ENCODE data around the gene TTC13. TPM values are rescaled to one million over a fixed set of nuclear protein-coding genes. Genes with fewer than 3 reads are reported as not detected.

Gene TTC13
- total RNA-seq, 1 donor from 2014 or later = 19.5 TPM

DNA sequence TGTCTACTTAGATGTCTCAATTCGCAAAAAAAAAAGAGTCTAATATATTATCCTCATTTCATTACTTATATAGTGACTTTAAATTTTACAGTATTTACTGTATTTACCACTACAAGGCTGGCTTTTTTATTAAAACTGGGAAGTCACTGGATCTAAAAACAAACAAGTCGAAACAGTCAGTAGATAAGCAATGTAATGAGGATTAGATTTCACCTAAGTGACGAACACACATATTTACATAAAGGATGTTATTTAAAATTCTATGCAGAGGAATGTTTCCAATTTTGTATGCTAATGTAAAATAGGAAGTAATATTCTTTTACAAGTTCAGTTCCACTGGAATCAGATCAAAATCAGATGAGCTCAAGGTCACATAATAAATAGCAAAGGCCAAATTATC lies 28.3 kb downstream of the TTC13 start:
- H3K4me3 Mint-ChIP-seq (ENCODE audit: unreplicated experiment) = no peak overlapping the region
- no peaks in the 10 kb centered on the region for H3K27me3 Mint-ChIP-seq (ENCODE audit: unreplicated experiment)
- no peak for DNase-seq (ENCODE audit: extremely low spot score, unreplicated experiment)
- H3K9me3 Mint-ChIP-seq (ENCODE audit: unreplicated experiment) = no peaks in the 10 kb centered on the region
- no peak for TF ChIP-seq CTCF (IDR thresholded peaks at IDR 0.05)
- peaks cover 19% of the 10 kb centered on the region for H3K36me3 Mint-ChIP-seq (ENCODE audit: unreplicated experiment)
- no peak overlapping the region for H3K27ac Mint-ChIP-seq (ENCODE audit: unreplicated experiment)
- no peaks in the 10 kb centered on the region for H3K4me1 Mint-ChIP-seq (ENCODE audit: unreplicated experiment)

DNA sequence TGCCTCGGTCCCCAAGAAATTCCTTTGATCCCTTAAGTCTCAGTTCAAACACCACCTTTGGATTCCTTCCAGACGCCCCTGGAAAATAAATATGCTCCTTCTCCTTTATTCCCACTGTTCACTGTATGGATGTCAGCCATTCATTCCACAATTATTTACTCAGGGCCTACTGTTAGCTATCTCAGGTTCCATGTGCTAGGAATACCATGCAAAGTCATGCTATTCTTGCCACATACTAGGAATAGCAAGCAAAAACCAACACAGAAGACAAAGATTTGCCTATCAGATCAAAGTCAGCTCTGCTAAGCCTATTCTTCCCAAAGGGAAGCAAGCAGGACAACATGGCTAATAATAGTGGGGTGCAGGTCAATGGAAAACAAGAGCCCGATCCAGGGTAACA lies 29.8 kb downstream of the TTC13 start:
- Mint-ChIP-seq H3K27ac (ENCODE audit: unreplicated experiment) (no peak overlapping the region), H3K9me3 (ENCODE audit: unreplicated experiment) (no peaks in the 10 kb centered on the region), H3K4me3 (ENCODE audit: unreplicated experiment) (no peak overlapping the region), H3K27me3 (ENCODE audit: unreplicated experiment) (no peaks in the 10 kb centered on the region), H3K36me3 (ENCODE audit: unreplicated experiment) (peaks cover 14% of the 10 kb centered on the region), H3K4me1 (ENCODE audit: unreplicated experiment) (no peaks in the 10 kb centered on the region)
- TF ChIP-seq CTCF (IDR thresholded peaks at IDR 0.05) = no peak
- DNase-seq (ENCODE audit: extremely low spot score, unreplicated experiment) = no peak

GRCh38 chr1:230948301-230948700 lies 30.4 kb downstream of the TTC13 start:
- TF ChIP-seq CTCF (IDR thresholded peaks at IDR 0.05) = no peak
- H3K9me3 Mint-ChIP-seq (ENCODE audit: unreplicated experiment) = no peaks in the 10 kb centered on the region
- DNase-seq (ENCODE audit: extremely low spot score, unreplicated experiment) = no peak
- H3K27me3 Mint-ChIP-seq (ENCODE audit: unreplicated experiment) = no peaks in the 10 kb centered on the region
- H3K27ac Mint-ChIP-seq (ENCODE audit: unreplicated experiment) = no peak overlapping the region
- H3K36me3 Mint-ChIP-seq (ENCODE audit: unreplicated experiment) = peaks cover 14% of the 10 kb centered on the region
- H3K4me3 Mint-ChIP-seq (ENCODE audit: unreplicated experiment) = no peak overlapping the region
- no peaks in the 10 kb centered on the region for H3K4me1 Mint-ChIP-seq (ENCODE audit: unreplicated experiment)

- Mint-ChIP-seq H3K4me3 (ENCODE audit: unreplicated experiment) (no peak overlapping the region), H3K9me3 (ENCODE audit: unreplicated experiment) (no peaks in the 10 kb centered on the region), H3K27me3 (ENCODE audit: unreplicated experiment) (no peaks in the 10 kb centered on the region), H3K27ac (ENCODE audit: unreplicated experiment) (no peak overlapping the region), H3K36me3 (ENCODE audit: unreplicated experiment) (peaks cover 5% of the 10 kb centered on the region), H3K4me1 (ENCODE audit: unreplicated experiment) (peaks cover 20% of the 10 kb centered on the region)
- no peak for DNase-seq (ENCODE audit: extremely low spot score, unreplicated experiment)
- no peak for TF ChIP-seq CTCF (IDR thresholded peaks at IDR 0.05)
Observed at GRCh38 chr1:230943048-230943593, 35.5 kb downstream of the TTC13 start.

GRCh38 chr1:230940848-230941247 lies 37.8 kb downstream of the TTC13 start:
- no peak for DNase-seq (ENCODE audit: extremely low spot score, unreplicated experiment)
- no peaks in the 10 kb centered on the region for H3K27me3 Mint-ChIP-seq (ENCODE audit: unreplicated experiment)
- no peak overlapping the region for H3K4me3 Mint-ChIP-seq (ENCODE audit: unreplicated experiment)

More at GRCh38 chr1:230940848-230941247, 37.8 kb downstream of the TTC13 start:
- no peaks in the 10 kb centered on the region for H3K9me3 Mint-ChIP-seq (ENCODE audit: unreplicated experiment)
- peaks cover 32% of the 10 kb centered on the region for H3K4me1 Mint-ChIP-seq (ENCODE audit: unreplicated experiment)
- TF ChIP-seq CTCF (IDR thresholded peaks at IDR 0.05) = no peak
- H3K27ac Mint-ChIP-seq (ENCODE audit: unreplicated experiment) = no peak overlapping the region
- H3K36me3 Mint-ChIP-seq (ENCODE audit: unreplicated experiment) = no peaks in the 10 kb centered on the region

Data from osteocyte (in vitro differentiated cells).